GM12878 (cell line): Measurements from ENCODE around the gene RAB25. TPM values are rescaled to one million over a fixed set of nuclear protein-coding genes. Genes with fewer than 3 reads are reported as not detected.
"Not testable (repeated sequence)": the region's sequence is repeated elsewhere in the genome, so short reads cannot be mapped to it uniquely, and the experiment has no call there.

Source experiments
- ATAC-seq: fragments of 200-7000 bp; cut with Tn5 transposase; 3 replicates; pipeline ENCODE4 v1.9.1; 2020; ENCODE audit warnings: mild to moderate bottlenecking, moderate library complexity
- BruUV-seq: library from RNA; stranded (reverse); fragments of 400-500 nt; replicated peaks from 2 replicates; lab custom pipeline; 2021; lab: Mats Ljungman, UMichigan
- CTCF ChIA-PET: fragments of 300-600 bp; sonication (Branson Sonifier 250); formaldehyde crosslinking; extraction: SDS; loops from one replicate; lab custom pipeline; 2021; ENCODE audit warnings: inconsistent platforms; lab: Yijun Ruan, JAX
- POLR2A ChIA-PET: fragments of 350-600 bp; formaldehyde crosslinking; extraction: SDS; loops from one replicate; lab custom pipeline; 2021; ENCODE audit warnings: inconsistent platforms; lab: Charles Lee
- RAD21 ChIA-PET: fragments of 300-600 bp; sonication (Branson Sonifier 250); formaldehyde crosslinking; loops from one replicate; lab custom pipeline; 2023; ENCODE audit warnings: antibody characterized with exemption; ENCODE audit not compliant: unreplicated experiment; lab: Charles Lee
- SMC1A ChIA-PET: fragments of 300-600 bp; sonication (Branson Sonifier 250); formaldehyde crosslinking; loops from one replicate; lab custom pipeline; 2023; ENCODE audit not compliant: unreplicated experiment, uncharacterized antibody; lab: Charles Lee
- DNase-seq: peaks from one replicate; pipeline ENCODE4 v3.0.0-alpha.2; 2011; ENCODE audit warnings: low read depth, low spot score
- FAIRE-seq: peaks from 3 replicates; lab custom pipeline; 2011; peaks lifted over from hg19 to GRCh38; lab: Jason Lieb, UNC
- H2AFZ ChIP-seq: 2 replicates; pipeline ENCODE4 v1.6.0; 2011; ENCODE audit warnings: low read depth, low read length, control low read depth; ENCODE audit not compliant: control insufficient read depth
- H3K27ac ChIP-seq: 2 replicates; pipeline ENCODE4 v1.5.1; 2011; ENCODE audit warnings: control low read depth; ENCODE audit not compliant: control insufficient read depth, insufficient read depth
- H3K27me3 ChIP-seq, 2 experiments: replicated peaks in 1 of 2; 2 replicates each; pipeline versions ENCODE4 v1.6.0 to v1.6.1; 2011; ENCODE audit warnings: low read length in 1 of 2; ENCODE audit not compliant: control insufficient read depth in 2 of 2, insufficient read depth in 2 of 2
- H3K36me3 ChIP-seq, 2 experiments: 2 replicates each; pipeline ENCODE4 v1.5.1; 2011; ENCODE audit warnings: low read length in 1 of 2; ENCODE audit not compliant: control insufficient read depth in 2 of 2, insufficient read depth in 2 of 2
- H3K4me1 ChIP-seq: 2 replicates; pipeline ENCODE4 v1.6.1; 2011; ENCODE audit warnings: mild to moderate bottlenecking, low read length, moderate library complexity, mixed read lengths; ENCODE audit not compliant: control insufficient read depth, insufficient read depth
- H3K4me2 ChIP-seq: 2 replicates; pipeline ENCODE4 v1.6.0; 2011; ENCODE audit warnings: control low read depth; ENCODE audit not compliant: control insufficient read depth, insufficient read depth
- H3K4me3 ChIP-seq: fragments of 200-600 bp; sonication (generic); 2 replicates; pipeline ENCODE4 v1.5.1; 2016
- H3K79me2 ChIP-seq: 2 replicates; pipeline ENCODE4 v1.6.0; 2011; ENCODE audit warnings: low read length; ENCODE audit not compliant: control insufficient read depth, insufficient read depth
- H3K9ac ChIP-seq: 2 replicates; pipeline ENCODE4 v1.8.0; 2011; ENCODE audit warnings: low read length, control low read depth, mixed read lengths; ENCODE audit not compliant: control insufficient read depth, insufficient read depth
- H3K9me3 ChIP-seq: replicated peaks from 3 replicates; pipeline ENCODE4 v1.5.1; 2011; ENCODE audit warnings: mild to moderate bottlenecking, low read length; ENCODE audit not compliant: control insufficient read depth, insufficient read depth
- H4K20me1 ChIP-seq: 2 replicates; pipeline ENCODE4 v1.6.0; 2011; ENCODE audit not compliant: control insufficient read depth, insufficient read depth
- CBX5 ChIP-seq: sonication (generic); IDR thresholded peaks from 2 replicates; pipeline ENCODE4 v1.6.1; 2016; ENCODE audit warnings: low read depth, moderate library complexity, mild to moderate bottlenecking, inconsistent platforms
- GABPA ChIP-seq: IDR thresholded peaks from 2 replicates; pipeline ENCODE4 v1.6.1; 2014; ENCODE audit warnings: antibody characterized with exemption, low read depth, mild to moderate bottlenecking, inconsistent platforms
- HDAC6 ChIP-seq: fragments of 200-600 bp; sonication (generic); IDR thresholded peaks from one replicate; pipeline ENCODE4 v1.8.0; 2017; ENCODE audit warnings: antibody characterized with exemption; ENCODE audit not compliant: unreplicated experiment
- IRF5 ChIP-seq: fragments of 450-650 bp; IDR thresholded peaks from 2 replicates; pipeline ENCODE4 v1.6.1; 2017; ENCODE audit warnings: borderline replicate concordance
- LARP7 ChIP-seq: fragments of 450-650 bp; IDR thresholded peaks from 2 replicates; pipeline ENCODE4 v1.6.1; 2017; ENCODE audit warnings: mild to moderate bottlenecking
- MYC ChIP-seq: IDR thresholded peaks from 2 replicates; pipeline ENCODE4 v1.6.1; 2011; ENCODE audit warnings: mild to moderate bottlenecking, low read length, moderate library complexity, inconsistent platforms; ENCODE audit not compliant: insufficient read depth, insufficient replicate concordance, insufficient read length, severe bottlenecking
- NFXL1 ChIP-seq: fragments of 450-650 bp; IDR thresholded peaks from 2 replicates; pipeline ENCODE4 v1.6.1; 2017; ENCODE audit warnings: antibody characterized with exemption, mild to moderate bottlenecking, borderline replicate concordance
- PAX5 ChIP-seq: IDR thresholded peaks from 2 replicates; pipeline ENCODE4 v1.6.1; 2011; ENCODE audit warnings: low read depth, low read length, borderline replicate concordance
- RB1 ChIP-seq: fragments of 450-650 bp; formaldehyde crosslinking; IDR thresholded peaks from 2 replicates; pipeline ENCODE4 v1.6.1; 2017; ENCODE audit warnings: mild to moderate bottlenecking, borderline replicate concordance
- RFX5 ChIP-seq: IDR thresholded peaks from 2 replicates; pipeline ENCODE4 v1.6.1; 2011; ENCODE audit warnings: low read depth, low read length, improper control_type of control experiment
- SPI1 ChIP-seq: IDR thresholded peaks from 2 replicates; pipeline ENCODE4 v1.6.1; 2011; ENCODE audit warnings: low read depth, mild to moderate bottlenecking, low read length, moderate library complexity, borderline replicate concordance; ENCODE audit not compliant: insufficient read depth
- SRF ChIP-seq, 2 experiments: IDR thresholded peaks; 2 replicates each; pipeline ENCODE4 v1.6.1; 2011; ENCODE audit warnings: low read depth in 2 of 2, low read length in 2 of 2, mild to moderate bottlenecking in 1 of 2, moderate library complexity in 1 of 2
- TARDBP ChIP-seq: IDR thresholded peaks from 2 replicates; pipeline ENCODE4 v1.6.1; 2016; ENCODE audit warnings: borderline replicate concordance
- YBX1 ChIP-seq: fragments of 450-650 bp; IDR thresholded peaks from 2 replicates; pipeline ENCODE4 v1.6.1; 2016; ENCODE audit warnings: antibody characterized with exemption
- ZBED1 ChIP-seq: IDR thresholded peaks from 2 replicates; pipeline ENCODE4 v1.6.1; 2016; ENCODE audit warnings: borderline replicate concordance
- WGBS: methylation state at CpG from one replicate; pipeline ENCODE4 v1.1.6; 2016; ENCODE audit warnings: low lambda C conversion rate; ENCODE audit not compliant: insufficient replicate concordance, insufficient coverage; ENCODE audit errors: missing lambda C conversion rate; 5-methylcytosine and 5-hydroxymethylcytosine counted together
- in situ Hi-C: fragments of 300-500 bp; cut with MboI; formaldehyde crosslinking; loops from 9 replicates; pipeline ENCODE4 v1.14.3; 2018; ENCODE audit warnings: mixed read lengths
- intact Hi-C: fragments of 100-400 bp; cut with micrococcal nuclease; formaldehyde crosslinking; loops from one replicate; pipeline ENCODE4 v1.14.2; 2022; ENCODE audit not compliant: unreplicated experiment
- polyA plus RNA-seq, 11 experiments: library from polyadenylated mRNA; depleted of rRNA in 4 of 11; unstranded in 6 of 11; stranded (reverse) in 5 of 11; fragments of >200 nt; fragmentation: Nextera tagmentation in 4 of 11; fragmentation: Illumina TruSeq in 1 of 11; extraction: Ambion mirVana in 4 of 11; extraction: Trizol in 1 of 11; gene quantifications; 1 replicate in 1 of 11; 2 replicates in 10 of 11; pipeline versions ENCODE4 v1.2.1 to v1.2.3, GENCODE V29; 2011 to 2016; ENCODE audit warnings: inconsistent platforms in 2 of 11, missing spikeins in 2 of 11, low read depth in 1 of 11
- total RNA-seq, 4 experiments: library from RNA; depleted of rRNA in 3 of 4; stranded (reverse); fragments of >200 nt in 3 of 4; fragmentation: Illumina TruSeq in 1 of 4; extraction: Trizol in 1 of 4; gene quantifications; 2 replicates each; pipeline versions ENCODE4 v1.2.1 to v1.2.3, GENCODE V29; 2013 to 2021

RAB25 gene
- total and polyA plus RNA-seq, 10 of the 15 experiments (the other 5 are each of a cell fraction or from before 2014, with no cell fraction given) = 0.16 to 0.36 (median 0.22) TPM; not detected in 7

- POLR2A ChIA-PET = no interaction called here
- TF ChIP-seq LARP7 (no peak), PAX5 (no peak), SPI1 (no peak), HDAC6 (no peak), MYC (no peak), CBX5 (no peak), ZBED1 (no peak), TARDBP (no peak), IRF5 (no peak), GABPA (no peak), YBX1 (no peak), NFXL1 (no peak), RB1 (no peak), RFX5 (no peak), SRF (IDR thresholded peaks at IDR 0.05; ENCODE audit: low read depth in 2 of 2, low read length in 2 of 2) (no peak)
- TF ChIP-seq, all 136 proteins: peak for 0
- Histone ChIP-seq H3K27ac (no peak overlapping the region), H3K9me3 (no peaks in the 10 kb centered on the region), H3K27me3 (no peaks in the 10 kb centered on the region), H4K20me1 (no peaks in the 10 kb centered on the region), H3K9ac (no peak overlapping the region), H2AFZ (no peak overlapping the region), H3K4me1 (no peaks in the 10 kb centered on the region), H3K79me2 (no peaks in the 10 kb centered on the region), H3K4me3 (no peak overlapping the region), H3K4me2 (no peak overlapping the region), H3K36me3 (no peaks in the 10 kb centered on the region; a peak in 1 of 4 replicates)
- ChIA-PET RAD21 (no interaction called here), SMC1A (interaction anchor here (0.7 to 0.8 kb wide), 2 partner anchors 57 to 100 kb away, joined by 3 to 4 read pairs; no protein-coding TSS in a partner anchor), CTCF (interaction anchor here (0.8 to 1.1 kb wide), 2 partner anchors 33 to 43 kb away, joined by 3 to 4 read pairs; no protein-coding TSS in a partner anchor)
- BruUV-seq = no TSS peak
- in situ Hi-C loops (no loop called here), intact Hi-C loops (no loop called here)
- DNase-seq = no peak
- FAIRE-seq = no peak
- 74% methylated on average over 6 of the region's 6 CpGs for WGBS
- ATAC-seq = no peak
Observed at GRCh38 chr1:156033011-156033410, 27.9 kb upstream of the RAB25 start.

GRCh38 chr1:156034991-156035390 is 26.0 kb upstream of the RAB25 start:
- H3K79me2 ChIP-seq, H3K4me2 ChIP-seq, H3K9me3 ChIP-seq, H3K4me1 ChIP-seq, DNase-seq, H3K9ac ChIP-seq, H3K4me3 ChIP-seq, RAD21 ChIA-PET, H2AFZ ChIP-seq, POLR2A ChIA-PET, BruUV-seq, intact Hi-C loops, H3K36me3 ChIP-seq, H4K20me1 ChIP-seq, in situ Hi-C loops, ATAC-seq, FAIRE-seq, H3K27me3 ChIP-seq, CTCF ChIA-PET, H3K27ac ChIP-seq: not testable (repeated sequence)
- SMC1A ChIA-PET = interaction anchor here (0.6 kb wide), 1 partner anchor 427 kb away, joined by 3 read pairs; no protein-coding TSS in a partner anchor
- 96% methylated on average over 4 of the region's 4 CpGs for WGBS
